Measurements from ENCODE around the gene PARVB.

The PARVB gene

GRCh38 chr22:44184006-44184405 is 159.9 kb downstream of the PARVB start:
- no peak for TF ChIP-seq CTCF (IDR thresholded peaks at IDR 0.05)

GRCh38 chr22:44185237-44186120 is 161.4 kb downstream of the PARVB start:
- H3K4me3 ChIP-seq: no peak overlapping the region

More at GRCh38 chr22:44184006-44184405, 159.9 kb downstream of the PARVB start:
- H3K27ac ChIP-seq: no peak overlapping the region
- no peak overlapping the region for H3K4me3 ChIP-seq
- DNase-seq (ENCODE audit: low spot score): no peak

GRCh38 chr22:44186121-44186510 is 162.0 kb downstream of the PARVB start:
- Histone ChIP-seq H3K27ac (no peak overlapping the region), H3K4me3 (no peak overlapping the region)
- no peak for TF ChIP-seq CTCF (IDR thresholded peaks at IDR 0.05)
- no peak for DNase-seq (ENCODE audit: low spot score)

More at GRCh38 chr22:44185237-44186120, 161.4 kb downstream of the PARVB start:
- TF ChIP-seq CTCF (IDR thresholded peaks at IDR 0.05): no peak
- no peak for DNase-seq (ENCODE audit: low spot score)
- H3K27ac ChIP-seq: no peak overlapping the region

- no peak overlapping the region for H3K4me3 ChIP-seq
- no peak for DNase-seq (ENCODE audit: low spot score)
- no peak overlapping the region for H3K27ac ChIP-seq
- TF ChIP-seq CTCF (IDR thresholded peaks at IDR 0.05): no peak
Observed at GRCh38 chr22:44186737-44187136, 162.6 kb downstream of the PARVB start.

- no peak for TF ChIP-seq CTCF (IDR thresholded peaks at IDR 0.05)
- H3K27ac ChIP-seq: no peak overlapping the region
- DNase-seq (ENCODE audit: low spot score): no peak
- no peak overlapping the region for H3K4me3 ChIP-seq
Observed at GRCh38 chr22:44187652-44188230, 163.6 kb downstream of the PARVB start.

- Histone ChIP-seq H3K4me3 (no peak overlapping the region), H3K27ac (no peak overlapping the region)
- TF ChIP-seq CTCF (IDR thresholded peaks at IDR 0.05): no peak
- no peak for DNase-seq (ENCODE audit: low spot score)
Observed at GRCh38 chr22:44188316-44188715, 164.2 kb downstream of the PARVB start.
